Iris pigment epithelial cell (primary cell): ENCODE measurements around the gene SLC9A8.
"Not testable (repeated sequence)": the region's sequence is repeated elsewhere in the genome, so short reads cannot be mapped to it uniquely, and the experiment has no call there.

Source experiments
- DNase-seq: peaks from one replicate; pipeline ENCODE4 v3.0.0-alpha.2; 2011; ENCODE audit warnings: low read depth

Gene SLC9A8

DNA sequence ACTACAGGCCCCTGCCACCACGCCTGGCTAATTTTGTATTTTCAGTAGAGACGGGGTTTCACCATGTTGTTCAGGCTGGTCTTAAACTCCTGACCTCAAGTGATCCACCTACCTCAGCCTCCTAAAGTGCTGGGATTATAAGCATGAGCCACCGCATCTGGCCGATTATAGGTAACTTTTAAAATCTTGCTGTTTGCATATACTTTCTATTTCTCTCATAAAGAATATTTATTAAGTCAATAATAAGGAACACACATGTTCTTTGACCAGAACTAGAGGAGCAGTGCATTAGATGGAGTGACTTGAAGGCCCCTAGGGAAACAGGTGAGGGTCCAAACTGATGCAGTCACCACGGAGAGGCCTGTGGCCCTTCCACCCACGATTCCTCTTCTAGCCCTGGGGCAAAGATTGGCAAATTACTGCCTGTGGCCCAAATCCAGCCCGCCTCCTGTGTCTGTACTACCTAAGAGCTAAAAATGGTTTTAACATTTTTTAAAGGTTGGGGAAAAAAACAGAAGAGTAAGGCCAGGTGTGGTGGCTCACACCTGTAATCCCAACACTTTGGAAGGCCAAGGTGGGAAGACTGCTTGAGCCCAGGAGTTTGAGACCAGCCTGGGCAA is 83.0 kb downstream of the SLC9A8 start:
- DNase-seq: not testable (repeated sequence)

- DNase-seq: no peak
Measured at GRCh38 chr20:49896204-49896603, 83.6 kb downstream of the SLC9A8 start.

- DNase-seq: no peak
Measured at GRCh38 chr20:49899541-49900383, 87.1 kb downstream of the SLC9A8 start.

GRCh38 chr20:49901588-49901987 is 89.0 kb downstream of the SLC9A8 start:
- DNase-seq: no peak

- no peak for DNase-seq
Measured at GRCh38 chr20:49904440-49905214, 92.0 kb downstream of the SLC9A8 start.

DNA sequence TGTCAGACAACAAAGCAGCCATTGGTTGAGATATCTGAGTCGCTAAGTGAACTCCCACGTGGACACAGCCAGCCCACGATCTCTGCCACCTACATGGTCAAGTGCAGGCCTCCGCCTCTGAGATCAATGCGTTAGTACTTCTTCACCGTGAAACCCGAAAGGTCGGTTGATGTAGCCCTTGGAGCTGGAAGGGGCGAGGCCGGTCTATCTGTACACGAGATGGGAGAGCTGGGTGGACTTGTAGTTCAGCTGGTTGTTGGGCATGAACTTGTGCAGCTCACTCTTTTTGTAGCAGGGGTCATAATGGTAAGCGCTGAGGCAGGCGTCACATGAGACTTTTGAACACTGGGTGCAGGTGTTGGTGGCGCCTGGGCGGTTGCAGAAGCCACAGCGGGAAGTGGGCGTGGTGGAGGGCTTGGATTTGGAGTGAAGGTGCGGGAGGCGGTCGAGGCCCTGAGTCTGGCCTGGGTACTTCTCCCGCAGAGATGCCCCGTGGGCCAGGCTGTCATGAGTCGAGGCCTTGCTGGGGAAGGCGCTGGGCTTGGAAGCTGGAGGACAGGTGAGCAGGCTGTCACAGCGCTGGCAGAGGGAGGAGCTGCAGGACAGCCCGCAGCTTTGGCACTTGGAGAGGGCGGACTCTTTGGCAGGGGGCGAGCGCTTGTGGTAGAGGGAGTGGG is 92.9 kb downstream of the SLC9A8 start:
- DNase-seq: no peak

DNA sequence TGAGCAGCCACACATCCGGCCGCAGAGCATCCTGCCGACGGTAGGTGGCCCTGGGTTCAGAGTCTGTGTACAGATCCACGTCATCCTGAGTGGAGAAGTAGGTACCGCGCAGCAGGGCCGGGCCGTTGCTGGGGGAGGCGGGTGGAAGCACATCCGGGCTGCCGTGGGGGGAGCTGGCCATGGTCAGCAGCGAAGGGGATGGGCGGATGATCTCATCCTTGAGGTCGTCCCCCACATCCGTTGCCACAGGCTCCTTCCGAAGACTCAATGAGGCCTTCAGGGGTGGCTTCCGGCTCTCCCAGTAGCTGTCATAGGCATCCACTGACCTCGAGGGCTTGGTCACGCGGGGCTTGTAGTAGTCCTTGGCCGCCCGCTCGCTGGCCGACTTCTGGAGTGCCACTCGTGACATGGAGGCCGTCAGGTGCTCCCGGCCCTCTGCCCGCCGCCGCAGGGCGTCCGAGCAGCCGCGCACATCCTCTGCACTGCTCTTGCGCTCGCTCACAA is 93.5 kb downstream of the SLC9A8 start:
- no peak for DNase-seq

DNA sequence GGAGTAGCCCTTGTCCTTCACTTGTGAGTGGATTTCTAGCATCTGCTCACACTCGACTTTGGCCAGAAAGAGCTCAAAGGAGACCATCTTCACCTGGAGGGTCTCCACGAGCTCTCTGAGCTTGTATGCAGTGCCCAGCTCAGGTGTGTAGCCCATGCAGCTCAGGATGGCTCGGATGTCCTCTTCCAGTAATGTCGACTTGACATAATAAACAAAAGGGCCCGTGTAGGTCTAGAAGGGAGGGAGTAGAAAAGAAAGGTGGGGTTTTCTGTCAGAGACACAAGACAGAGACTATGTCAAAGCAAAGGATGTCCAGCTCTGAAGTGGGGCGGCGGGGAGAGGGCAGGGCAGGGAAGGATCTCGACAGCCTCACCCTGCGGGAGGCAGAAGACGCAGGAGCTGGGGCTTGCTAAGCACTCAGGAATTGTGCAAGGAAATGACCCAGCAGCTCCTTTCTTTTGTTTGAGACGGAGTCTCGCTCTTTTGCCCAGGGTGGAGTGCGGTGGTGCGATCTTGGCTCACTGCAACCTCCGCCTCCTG is 94.1 kb downstream of the SLC9A8 start:
- no peak for DNase-seq

DNA sequence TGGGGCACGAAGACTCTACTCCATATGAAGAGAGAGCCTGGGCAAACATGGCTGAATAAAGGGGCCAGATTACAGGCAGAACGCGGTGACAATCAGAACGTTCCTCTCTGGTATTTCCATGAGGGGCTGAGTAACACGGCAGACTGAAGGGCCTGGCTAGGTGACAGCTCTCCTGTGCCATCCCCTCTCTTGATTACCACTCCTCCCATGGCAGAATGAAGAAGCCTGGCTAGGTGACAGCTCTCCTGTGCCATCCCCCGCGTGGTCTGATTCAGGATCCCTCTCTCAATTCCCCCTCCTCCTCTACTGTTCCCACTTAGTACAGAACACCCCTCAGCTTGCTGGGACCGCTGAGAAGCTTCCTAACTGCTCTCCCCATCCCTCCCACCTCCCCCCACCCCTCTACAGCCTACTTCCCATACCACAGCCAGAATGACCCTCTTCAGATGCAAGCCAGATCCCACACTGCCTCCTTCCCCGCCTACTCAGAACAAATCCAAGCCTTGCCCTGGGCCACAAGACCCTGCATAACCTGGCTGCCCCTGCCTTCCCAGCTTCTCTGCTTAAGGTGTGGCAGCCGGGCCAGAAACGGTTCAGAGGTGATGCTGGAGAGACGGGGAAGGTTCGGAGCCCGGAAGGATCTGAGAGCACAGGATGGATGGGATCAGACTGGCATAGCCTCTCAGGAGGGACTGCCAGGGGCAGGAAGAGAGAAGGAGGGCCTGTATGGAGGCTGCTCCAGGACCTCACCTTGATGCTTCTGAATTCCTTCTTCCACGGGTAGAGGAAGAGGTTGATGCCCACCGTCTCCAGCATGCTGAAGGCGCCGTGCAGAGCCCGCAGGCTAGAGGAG is 95.0 kb downstream of the SLC9A8 start:
- DNase-seq: no peak

- no peak for DNase-seq
Measured at GRCh38 chr20:49908258-49908565, 95.6 kb downstream of the SLC9A8 start.

GRCh38 chr20:49909499-49910339 is 97.1 kb downstream of the SLC9A8 start:
- no peak for DNase-seq

DNA sequence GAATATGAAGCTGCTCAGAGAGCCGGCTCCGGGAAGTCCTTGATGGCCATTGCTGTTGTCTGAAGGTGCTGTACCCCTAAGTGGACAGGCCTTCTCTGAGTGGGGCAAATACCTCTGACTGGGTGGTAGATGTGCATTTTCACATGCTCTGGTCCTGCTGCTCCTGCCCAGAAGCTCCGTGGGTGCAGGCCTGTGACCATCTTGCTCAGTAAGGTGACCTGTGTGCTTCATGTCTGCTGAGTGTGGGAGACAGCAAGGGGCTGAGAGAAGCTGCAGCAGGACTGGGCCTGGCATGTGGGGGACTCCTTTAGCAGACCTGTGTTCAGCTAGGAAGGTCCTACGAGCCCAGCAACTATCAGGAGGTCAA is 97.7 kb downstream of the SLC9A8 start:
- no peak for DNase-seq

- no peak for DNase-seq
Measured at GRCh38 chr20:49913399-49914047, 100.9 kb downstream of the SLC9A8 start.

DNA sequence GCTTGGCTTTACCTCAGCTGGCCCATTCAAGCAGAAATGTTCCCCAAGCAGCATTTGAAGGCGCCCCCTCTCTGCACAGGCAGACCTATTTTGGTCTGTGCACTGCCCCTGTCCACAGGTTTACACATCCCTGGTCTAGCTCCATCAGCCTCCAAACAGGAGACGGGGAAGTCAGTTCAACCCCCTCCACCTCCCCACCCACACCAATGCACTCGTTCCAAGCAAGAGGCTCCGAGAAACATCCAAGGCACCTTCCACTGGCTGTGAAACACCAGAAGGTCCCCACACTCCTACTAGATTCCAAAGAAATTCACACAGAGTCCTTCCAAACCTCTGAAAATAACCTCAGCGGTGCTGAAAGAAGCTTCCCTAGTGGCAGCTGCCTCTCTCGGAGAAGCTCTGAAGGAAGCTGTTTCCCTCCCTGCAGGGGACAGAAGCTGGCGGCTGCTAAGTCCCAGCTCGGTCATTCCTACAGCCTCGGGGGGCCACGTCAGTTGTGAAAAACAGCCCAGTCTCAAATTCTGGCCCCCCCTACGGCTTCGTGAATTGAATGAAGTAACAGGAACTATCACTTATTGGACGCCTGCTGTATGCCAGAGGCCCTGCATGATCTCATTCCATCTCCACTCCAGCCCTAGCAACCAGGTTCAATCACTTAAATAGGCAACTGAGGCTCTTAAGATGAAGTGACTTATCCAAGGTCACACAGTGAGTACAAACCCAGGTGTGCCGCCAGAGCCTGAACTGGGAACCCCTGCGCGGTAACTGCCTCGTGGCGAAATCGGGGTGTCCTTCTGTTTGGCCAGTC is 101.9 kb downstream of the SLC9A8 start:
- DNase-seq: peak; percentile 45

DNA sequence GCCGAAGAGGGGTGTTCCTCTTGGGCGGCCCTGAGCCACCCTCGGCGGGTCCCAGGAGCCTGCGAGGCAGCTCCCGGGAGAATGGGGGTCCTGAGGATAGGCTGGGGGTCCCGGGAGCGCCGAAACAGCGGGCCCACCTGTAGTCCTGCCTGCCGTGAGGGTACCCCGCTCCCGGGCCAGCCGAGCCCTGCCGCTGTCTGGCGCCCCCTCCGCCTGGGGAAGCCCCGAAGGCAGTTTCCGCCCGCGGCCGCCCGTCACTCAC is 102.4 kb downstream of the SLC9A8 start:
- no peak for DNase-seq

GRCh38 chr20:49915380-49916145 is 102.9 kb downstream of the SLC9A8 start, which contains the start of gene SPATA2:
Gene SPATA2, minus strand, starts transcription at chr20:49915529. Its CDS starts 7,039 bp downstream, at chr20:49908490.
- DNase-seq: peak; percentile 93

DNA sequence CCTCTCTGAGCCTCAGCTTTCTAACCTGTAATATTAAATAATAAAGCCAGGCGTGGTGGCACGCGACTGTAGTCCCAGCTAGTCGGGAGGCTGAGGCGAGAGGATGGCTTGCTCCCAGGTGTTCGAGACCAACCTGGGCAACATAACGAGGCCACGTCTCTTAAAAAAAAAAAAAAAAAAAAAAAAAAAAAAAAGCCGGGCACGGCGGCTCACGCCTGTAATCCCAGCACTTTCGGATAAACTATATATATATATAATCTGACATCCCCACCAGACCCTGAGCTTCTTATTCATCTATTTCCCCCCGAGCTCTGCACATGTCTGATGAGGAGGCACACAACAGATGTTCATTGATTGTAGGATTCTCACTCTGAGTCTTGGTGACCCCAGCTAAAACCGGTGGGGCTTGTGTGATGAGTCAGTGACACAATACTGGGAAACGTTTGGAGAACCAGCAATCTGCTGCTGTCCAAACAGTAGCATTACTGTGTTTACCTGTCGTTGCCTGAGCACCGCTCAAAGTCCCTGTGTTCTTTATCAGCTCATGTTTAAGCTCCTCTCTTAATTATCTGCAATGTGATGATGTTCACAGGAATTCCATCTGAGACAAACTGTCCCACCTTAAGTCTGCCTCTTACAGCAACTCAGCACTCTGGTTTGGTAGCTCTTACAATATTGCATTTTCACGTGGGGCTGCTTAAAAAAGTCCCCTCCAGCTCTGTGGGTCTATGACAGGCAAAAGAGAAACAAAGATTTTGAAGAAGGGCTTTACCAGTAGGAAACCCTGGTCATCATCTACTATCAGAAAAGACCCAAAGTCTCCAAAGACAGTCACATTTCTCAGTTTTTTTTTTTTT is 103.7 kb downstream of the SLC9A8 start:
- no peak for DNase-seq
